ENCODE measurements around the gene HMGCL.

The HMGCL gene

GRCh38 chr1:23801338-23801748, 23.9 kb downstream of the HMGCL start:
- TF ChIP-seq MAX (IDR thresholded peaks at IDR 0.05) (no peak), USF1 (IDR thresholded peaks at IDR 0.05) (no peak), EGR1 (IDR thresholded peaks at IDR 0.05) (no peak), NFIC (IDR thresholded peaks at IDR 0.05) (no peak), YY1 (IDR thresholded peaks at IDR 0.05; ENCODE audit: low read depth) (no peak), CEBPB (IDR thresholded peaks at IDR 0.05) (no peak), RAD21 (IDR thresholded peaks at IDR 0.05; ENCODE audit: low read depth) (no peak), FOXM1 (IDR thresholded peaks at IDR 0.05; ENCODE audit: borderline replicate concordance, low read depth) (no peak), REST (IDR thresholded peaks at IDR 0.05; ENCODE audit: low read depth) (no peak), EP300 (IDR thresholded peaks at IDR 0.05; ENCODE audit: borderline replicate concordance) (no peak), TAF1 (IDR thresholded peaks at IDR 0.05; ENCODE audit: low read depth) (no peak), CREB1 (IDR thresholded peaks at IDR 0.05; ENCODE audit: low read depth) (no peak), TEAD4 (IDR thresholded peaks at IDR 0.05) (no peak), ZBTB7A (IDR thresholded peaks at IDR 0.05; ENCODE audit: low read depth) (no peak), TCF12 (IDR thresholded peaks at IDR 0.05; ENCODE audit: low read depth) (no peak; the same call in 1 of the 2 replicates)

GRCh38 chr1:23800400-23801337, 24.6 kb downstream of the HMGCL start, which contains the start of gene GALE:
Gene GALE (minus strand): TSS chr1:23800754. CDS start chr1:23799007, 1,747 bp downstream.
- TF ChIP-seq CREB1 (IDR thresholded peaks at IDR 0.05; ENCODE audit: low read depth) (peak; percentile 83), EP300 (IDR thresholded peaks at IDR 0.05; ENCODE audit: borderline replicate concordance) (peak; percentile 51; the same call in 1 of the 2 replicates), RAD21 (IDR thresholded peaks at IDR 0.05; ENCODE audit: low read depth) (no peak), TEAD4 (IDR thresholded peaks at IDR 0.05) (peak; percentile 56; the same call in 1 of the 2 replicates), ZBTB7A (IDR thresholded peaks at IDR 0.05; ENCODE audit: low read depth) (no peak; the same call in none of the 2 replicates), TCF12 (IDR thresholded peaks at IDR 0.05; ENCODE audit: low read depth) (peak; percentile 57; the same call in 1 of the 2 replicates), CEBPB (IDR thresholded peaks at IDR 0.05) (no peak), REST (IDR thresholded peaks at IDR 0.05; ENCODE audit: low read depth) (no peak), MAX (IDR thresholded peaks at IDR 0.05) (peak; percentile 74), NFIC (IDR thresholded peaks at IDR 0.05) (peak; percentile 32), FOXM1 (IDR thresholded peaks at IDR 0.05; ENCODE audit: borderline replicate concordance, low read depth) (no peak), EGR1 (IDR thresholded peaks at IDR 0.05) (peak; percentile 58; the same call in 1 of the 2 replicates), USF1 (IDR thresholded peaks at IDR 0.05) (no peak), TAF1 (IDR thresholded peaks at IDR 0.05; ENCODE audit: low read depth) (peak; percentile 81)

- no peak for TF ChIP-seq MAX (IDR thresholded peaks at IDR 0.05)
- peak; percentile 73 for TF ChIP-seq USF1 (IDR thresholded peaks at IDR 0.05)
- TF ChIP-seq EGR1 (IDR thresholded peaks at IDR 0.05) = peak; percentile 46; the same call in 1 of the 2 replicates
Observed at GRCh38 chr1:23799570-23800399, 25.4 kb downstream of the HMGCL start.

GRCh38 chr1:23799255-23799569, 26.0 kb downstream of the HMGCL start:
- TF ChIP-seq CEBPB (IDR thresholded peaks at IDR 0.05) (no peak), FOXM1 (IDR thresholded peaks at IDR 0.05; ENCODE audit: borderline replicate concordance, low read depth) (no peak), NFIC (IDR thresholded peaks at IDR 0.05) (no peak), TAF1 (IDR thresholded peaks at IDR 0.05; ENCODE audit: low read depth) (no peak), YY1 (IDR thresholded peaks at IDR 0.05; ENCODE audit: low read depth) (no peak), TEAD4 (IDR thresholded peaks at IDR 0.05) (no peak), RAD21 (IDR thresholded peaks at IDR 0.05; ENCODE audit: low read depth) (no peak), MAX (IDR thresholded peaks at IDR 0.05) (no peak), USF1 (IDR thresholded peaks at IDR 0.05) (no peak)
